Ureter (tissue), 1 donor: ENCODE measurements around the gene TDRD3. TPM values are rescaled to one million over a fixed set of nuclear protein-coding genes. Genes with fewer than 3 reads are reported as not detected.

Experiments used
- DNase-seq: peaks from one replicate; pipeline ENCODE4 v3.0.0-alpha.2; 2020; ENCODE audit warnings: low spot score
- total RNA-seq: library from RNA; stranded (reverse); gene quantifications from one replicate; pipeline ENCODE4 v1.2.4, GENCODE V29; 2023
- donor health status: DM: yes; HTN: yes; CAD: no.

TDRD3 gene
- total RNA-seq, 1 donor from 2014 or later: 46.8 TPM

DNA sequence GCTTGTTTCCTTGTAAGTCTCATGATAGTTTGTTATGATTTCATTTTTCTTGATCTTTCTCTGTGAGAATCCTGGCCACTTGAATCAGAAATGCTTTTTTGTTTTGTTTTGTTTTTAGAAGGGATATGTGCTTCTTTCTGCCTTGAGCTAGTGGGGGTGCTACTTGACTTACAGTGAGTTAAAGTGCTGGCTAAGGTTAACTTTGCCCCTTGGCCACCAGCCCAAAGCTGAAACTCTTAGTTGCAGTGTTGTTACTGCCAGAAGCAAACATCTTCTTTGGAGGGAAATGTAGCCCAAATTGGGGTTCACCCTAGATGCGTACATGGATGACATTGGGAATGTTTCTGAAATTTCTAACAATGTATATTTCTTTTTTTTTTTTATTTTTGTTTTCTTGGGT, 57.4 kb downstream of the TDRD3 start:
- DNase-seq: no peak

DNA sequence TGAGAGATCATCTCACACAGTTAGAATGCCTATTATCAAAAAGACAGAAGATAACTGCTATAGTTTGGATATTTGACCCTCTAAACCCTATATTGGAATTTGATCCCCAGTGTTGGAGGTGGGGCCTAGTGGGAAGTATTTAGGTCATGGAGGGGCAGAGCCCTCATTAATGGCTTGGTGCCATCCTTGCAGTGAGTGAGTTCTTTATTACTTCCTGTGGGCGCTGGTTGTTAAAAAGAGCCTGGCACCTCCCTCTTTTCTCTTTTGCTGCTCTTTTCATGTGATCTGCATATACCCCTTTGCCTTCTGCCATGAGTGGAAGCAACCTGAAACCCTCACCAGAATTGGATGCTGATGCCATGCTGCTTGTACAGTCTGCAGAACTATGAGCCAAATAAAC, 66.8 kb downstream of the TDRD3 start:
- no peak for DNase-seq

DNA sequence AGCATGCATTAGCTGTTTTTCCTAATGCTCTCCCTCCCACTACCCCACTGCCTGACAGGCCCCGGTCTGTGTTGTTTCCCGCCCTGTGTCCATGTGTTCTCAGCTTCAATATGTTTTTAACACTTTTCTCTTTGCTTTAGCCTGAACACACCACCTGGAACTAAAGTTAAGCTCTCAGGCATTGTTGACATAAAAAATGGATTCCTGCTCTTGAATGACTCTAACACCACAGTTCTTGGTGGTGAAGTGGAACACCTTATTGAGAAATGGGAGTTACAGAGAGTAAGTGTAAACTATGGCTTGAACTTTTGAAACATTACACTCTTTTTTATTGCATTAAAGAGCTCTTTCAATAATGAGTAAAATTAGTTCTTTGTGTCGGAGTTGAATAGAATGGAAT, 70.1 kb downstream of the TDRD3 start:
- DNase-seq: no peak

DNA sequence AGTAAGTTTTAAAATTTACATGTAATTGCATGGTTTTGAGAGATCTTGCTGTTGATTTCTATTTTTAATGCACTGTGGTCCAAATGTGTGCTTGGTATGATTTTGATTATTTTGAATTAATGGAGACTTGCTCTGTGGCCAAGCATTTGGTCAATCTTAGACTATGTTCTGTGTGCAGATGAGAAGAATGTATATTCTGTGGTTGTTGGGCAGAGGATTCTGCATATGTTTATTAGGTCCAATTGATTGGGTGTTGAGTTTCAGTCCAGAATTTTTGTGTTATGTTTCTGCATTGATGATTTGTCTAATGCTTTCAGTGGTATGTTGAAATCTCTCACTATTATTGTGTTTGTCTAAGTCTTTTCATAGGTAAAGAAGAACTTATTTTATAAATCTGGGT, 82.3 kb downstream of the TDRD3 start:
- no peak for DNase-seq

DNA sequence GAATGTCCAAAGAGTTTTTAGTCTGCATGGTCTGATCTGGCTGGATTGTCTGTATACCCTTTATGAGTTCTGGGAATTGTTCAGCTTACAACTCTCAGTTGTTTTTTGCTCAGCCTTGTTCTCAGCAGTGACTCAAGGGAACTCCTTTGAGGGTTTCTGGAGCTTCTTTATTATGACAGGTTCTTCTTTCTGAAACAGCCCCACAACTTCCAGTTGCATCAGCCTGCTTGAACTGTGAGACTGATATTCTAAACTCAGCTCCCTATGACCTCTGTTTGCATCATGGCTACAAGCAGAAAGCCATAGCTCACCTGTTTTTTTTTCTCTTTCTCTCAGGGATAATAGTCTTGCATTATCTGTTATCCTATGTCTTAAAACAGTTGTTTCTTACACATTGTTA, 85.0 kb downstream of the TDRD3 start:
- DNase-seq: no peak

DNA sequence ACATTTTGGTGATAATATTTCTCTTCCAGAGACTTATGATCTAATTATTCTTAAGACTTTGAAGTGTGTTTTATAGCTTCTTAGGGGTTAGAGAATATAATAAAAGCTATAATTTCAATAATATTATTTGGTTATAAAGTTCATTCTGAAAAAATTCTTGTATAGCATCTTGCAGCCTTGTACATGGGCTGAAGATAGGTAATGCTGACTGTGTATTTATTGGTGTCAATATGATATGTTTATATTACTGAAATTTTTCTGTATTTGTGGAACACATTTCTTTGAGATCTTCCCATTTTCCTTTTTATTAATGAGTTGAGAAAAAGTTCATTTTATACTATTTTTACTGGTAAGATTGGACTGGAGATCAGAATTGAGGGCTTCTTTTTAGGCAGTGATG, 87.8 kb downstream of the TDRD3 start:
- no peak for DNase-seq

DNA sequence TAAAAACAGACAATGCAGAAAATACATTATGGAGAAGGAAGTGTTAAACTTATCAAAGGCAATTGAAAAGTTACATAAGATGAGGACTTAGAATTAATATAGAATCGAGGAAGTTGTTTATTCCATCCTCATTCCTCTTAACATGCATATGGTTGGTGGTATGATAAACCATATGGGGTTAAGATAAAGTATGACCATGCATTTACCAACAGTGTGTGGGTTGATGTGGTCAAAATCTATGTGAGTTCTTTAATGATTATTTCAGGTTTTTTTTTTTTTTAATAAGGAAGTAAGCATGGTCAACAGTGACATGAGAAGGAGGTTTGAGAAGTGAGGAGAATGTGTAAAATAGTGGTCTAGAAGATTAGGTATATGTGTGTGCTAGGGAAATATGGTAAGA, 94.5 kb downstream of the TDRD3 start:
- DNase-seq: no peak

DNA sequence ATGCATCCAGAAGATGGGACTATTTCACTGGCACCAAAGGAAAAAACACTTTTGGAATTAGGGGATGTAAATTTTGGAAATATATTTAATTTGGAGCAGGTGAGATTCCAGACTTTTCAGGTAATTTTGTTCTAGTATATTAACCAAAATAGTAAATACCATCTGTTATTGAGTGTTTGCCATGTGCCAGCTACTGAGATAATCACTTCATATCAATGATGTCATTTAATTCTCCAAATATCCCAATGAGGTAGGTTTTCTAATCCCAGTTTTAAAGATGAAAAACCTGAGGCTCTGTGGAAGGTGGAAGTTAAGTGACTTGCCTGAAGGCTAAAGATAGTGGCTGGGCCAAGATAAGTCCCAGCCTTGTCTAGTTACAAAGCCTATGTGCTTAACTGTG, 95.2 kb downstream of the TDRD3 start:
- DNase-seq: no peak

DNA sequence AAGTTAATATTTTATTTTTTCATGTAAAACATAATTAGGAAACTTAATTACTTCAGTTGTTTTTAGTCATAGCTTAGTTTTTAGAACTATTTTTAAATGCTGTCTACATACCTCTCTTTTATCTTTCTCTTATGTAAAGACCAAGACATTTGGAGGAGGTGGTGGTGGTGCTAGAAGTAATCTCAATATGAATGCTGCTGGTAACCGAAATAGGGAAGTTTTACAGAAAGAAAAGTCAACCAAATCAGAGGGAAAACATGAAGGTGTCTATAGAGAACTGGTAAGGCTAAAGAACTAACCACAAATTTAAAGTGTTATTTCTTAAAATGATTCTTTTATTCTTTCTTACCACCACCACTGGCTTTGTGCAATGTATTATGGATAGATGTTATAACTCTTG, 97.3 kb downstream of the TDRD3 start:
- DNase-seq: no peak

DNA sequence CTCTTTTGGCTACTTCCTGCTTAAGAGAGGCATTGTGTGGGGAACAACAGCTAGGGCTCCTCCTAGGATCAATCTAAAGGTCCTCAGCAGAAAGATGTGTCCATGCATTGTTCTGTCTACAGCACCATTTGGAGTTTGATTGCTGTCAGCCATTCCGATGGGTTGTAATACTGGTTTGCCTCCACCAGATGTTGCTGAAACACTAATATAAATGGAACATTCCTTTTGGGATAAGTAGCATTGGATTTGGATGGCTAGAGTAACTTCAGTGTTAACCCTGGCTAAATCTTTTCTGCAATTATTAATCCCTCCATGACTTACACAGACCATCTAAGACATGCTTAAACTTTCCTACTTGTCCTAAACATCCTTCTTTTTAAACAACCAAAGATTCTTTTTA, 104.2 kb downstream of the TDRD3 start:
- no peak for DNase-seq

DNA sequence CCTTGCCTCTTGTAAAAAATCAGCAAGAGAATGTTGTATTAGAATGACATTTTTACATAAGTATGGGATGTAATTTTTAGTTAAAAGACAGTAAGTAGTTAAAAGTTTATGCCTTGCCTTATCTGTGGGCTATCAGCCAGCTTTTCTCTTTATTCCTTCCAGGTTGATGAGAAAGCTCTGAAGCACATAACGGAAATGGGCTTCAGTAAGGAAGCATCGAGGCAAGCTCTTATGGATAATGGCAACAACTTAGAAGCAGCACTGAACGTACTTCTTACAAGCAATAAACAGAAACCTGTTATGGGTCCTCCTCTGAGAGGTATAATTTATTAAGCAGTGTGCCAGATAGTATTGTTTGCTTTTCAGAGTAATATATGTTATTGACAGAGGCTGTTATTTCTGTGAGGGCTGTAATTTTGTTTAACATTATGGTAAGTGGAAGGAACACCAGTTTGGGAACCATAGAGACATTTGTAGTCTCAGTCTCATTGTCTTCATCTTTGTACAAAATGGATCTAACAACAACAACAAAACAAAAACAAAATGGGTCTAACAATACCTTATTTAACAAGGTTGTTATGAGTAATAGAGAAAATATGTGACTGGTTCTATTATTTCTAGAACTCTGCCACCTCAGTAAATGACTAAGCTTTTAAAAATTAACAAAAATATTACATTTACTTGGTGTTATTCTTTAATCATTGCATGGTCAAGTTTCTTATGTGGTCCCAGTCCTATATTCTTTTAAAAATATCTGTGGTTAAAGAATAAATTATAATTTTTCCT, 112.8 kb downstream of the TDRD3 start:
- no peak for DNase-seq

DNA sequence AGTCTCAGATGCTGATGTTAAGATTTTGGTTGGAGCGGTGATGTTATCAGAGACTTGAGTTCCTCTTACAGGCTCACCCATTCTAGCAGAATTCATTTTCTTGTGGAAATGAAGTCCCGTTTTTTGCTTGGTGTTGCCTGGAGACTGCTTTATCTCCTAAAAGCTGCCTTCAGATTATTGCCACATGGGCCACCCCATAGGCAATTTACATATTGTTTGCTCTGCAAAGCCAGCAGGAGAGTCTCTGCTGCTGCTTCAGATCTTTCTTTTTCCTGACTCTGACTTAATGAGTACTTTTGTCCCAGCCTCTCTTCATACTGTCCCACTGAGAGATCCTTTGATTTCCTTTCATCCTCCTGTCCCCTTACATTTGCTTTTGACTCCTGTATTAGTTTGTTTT, 114.6 kb downstream of the TDRD3 start:
- DNase-seq: no peak

DNA sequence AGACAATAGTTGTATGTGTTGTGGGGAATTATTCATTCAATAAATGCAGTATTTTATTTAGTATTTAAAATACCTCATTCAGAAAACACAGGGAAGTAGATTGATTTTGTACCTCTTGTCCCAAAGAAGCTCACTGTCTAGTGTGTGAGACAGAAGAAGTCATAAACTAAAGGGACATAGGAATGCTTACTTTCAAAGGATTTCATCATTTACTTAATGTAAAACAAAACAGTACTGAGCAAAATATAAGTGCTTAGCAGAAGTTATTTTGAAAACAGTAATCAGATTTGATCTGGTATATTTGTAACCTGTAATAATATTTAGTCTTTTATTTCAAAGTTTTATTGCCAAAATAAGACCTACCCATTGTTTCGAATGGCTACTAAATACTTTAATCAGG, 117.9 kb downstream of the TDRD3 start:
- no peak for DNase-seq

DNA sequence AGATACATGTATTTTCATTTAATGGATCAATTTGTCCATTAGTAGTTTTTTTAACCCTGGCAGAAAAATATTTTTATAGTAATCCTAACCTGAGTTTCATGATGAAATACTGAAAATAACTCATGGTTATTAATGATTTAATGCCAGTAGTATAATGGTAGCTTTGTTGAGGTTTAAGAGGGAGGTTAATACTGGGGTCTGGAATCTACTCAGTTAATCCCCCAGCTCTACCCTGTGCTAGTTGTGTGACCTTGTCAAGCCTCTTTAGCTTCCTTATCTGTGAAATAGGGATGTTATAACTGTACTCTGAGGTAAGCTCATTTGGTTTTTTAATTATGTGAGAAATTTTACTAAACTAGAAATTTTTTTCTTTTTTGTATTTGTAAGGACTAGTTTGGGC, 122.5 kb downstream of the TDRD3 start:
- no peak for DNase-seq

DNA sequence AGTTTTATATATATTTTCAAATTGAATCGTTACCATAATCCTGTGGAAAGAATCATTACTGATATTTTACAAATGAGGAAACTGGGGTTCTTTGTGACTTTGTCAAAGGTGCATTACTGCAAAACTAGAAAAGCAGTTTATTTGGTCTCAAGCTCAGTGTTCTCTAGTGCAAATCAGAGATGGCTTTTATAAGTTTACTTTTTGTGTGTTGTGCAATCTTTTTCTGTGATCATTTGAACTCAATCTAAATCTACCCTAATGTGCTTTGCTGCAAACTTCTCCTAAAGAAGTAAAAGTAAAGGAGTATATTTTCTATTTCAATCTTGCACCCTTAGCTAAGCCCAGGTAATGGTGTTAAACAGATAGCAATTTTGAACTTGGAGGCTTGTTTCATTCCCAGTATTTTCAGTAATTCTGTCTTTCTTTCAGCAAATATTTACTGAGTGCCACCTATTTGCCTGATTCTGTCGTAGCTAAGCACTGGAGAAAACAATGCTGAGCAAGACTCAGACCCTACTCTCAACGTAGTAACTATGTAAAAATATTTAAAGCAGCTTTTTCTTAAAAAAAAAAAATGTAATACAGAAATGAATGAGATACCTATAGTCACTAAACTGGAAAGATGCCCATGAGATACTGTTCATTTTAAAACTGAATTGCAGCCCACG, 124.0 kb downstream of the TDRD3 start:
- DNase-seq: no peak

DNA sequence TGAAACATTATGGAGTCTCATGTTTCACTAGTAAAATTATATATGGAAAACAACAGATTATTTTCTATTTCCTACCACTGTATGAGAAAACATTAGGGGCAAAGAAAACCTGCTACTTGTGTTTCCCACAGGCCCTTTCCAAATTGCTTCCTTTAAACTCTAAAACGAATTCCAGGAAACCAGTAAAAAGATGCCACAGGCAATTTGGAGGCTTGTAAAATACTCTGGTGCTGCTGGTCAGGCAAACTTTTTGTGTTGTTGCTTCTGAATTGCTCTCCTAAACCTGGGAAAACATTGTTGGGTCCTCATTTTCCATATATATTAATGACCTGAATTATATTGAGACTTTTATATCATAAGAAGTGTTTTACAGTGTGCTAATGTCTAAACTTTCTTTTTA, 141.5 kb downstream of the TDRD3 start:
- no peak for DNase-seq

DNA sequence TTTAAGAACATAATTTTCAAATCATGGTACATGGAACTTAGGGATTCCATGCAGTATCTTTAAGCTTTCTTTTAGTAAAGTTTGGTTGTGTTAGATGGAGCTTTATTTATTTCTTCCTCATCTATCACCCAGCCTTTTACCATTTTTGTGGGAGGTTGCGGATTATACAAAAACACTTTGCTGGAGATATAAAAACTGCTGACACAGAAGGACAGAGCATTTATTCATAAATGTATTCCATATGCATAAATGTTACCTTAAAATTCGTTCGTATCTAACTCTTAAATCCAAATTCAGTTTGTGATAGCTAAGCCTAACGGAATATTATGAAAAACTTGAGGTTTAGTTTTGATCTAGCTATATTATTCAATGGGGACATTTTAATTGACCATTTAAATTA, 143.3 kb downstream of the TDRD3 start:
- DNase-seq: no peak

DNA sequence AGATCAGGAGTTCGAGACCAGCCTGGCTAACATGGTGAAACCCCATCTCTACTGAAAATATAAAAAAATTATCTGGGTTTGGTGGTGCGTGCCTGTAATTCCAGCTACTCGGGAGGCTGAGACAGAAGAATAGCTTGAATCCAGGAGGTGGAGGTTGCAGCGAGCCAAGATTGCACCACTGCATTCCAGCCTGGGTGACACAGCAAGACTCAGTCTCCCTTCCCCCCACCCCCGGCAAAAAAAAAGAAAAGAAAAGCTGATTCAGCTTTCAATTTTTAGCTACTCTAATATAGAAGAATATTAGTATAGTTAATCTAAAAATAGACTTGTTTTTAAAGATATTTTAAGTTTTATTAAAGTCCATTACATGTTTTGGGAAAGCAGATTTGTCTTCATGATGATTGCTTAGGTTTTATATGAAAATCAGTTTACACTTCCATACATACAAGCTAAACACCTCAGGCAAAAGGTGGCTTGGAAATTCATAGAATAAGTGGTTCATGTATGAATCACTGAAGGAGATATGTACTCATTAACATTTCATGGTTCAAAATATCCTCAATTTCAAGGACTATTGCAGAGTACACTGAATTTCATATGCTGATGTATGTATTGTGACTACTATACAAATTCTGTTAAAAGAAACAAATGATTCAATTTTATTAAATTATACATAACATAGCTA, 165.2 kb downstream of the TDRD3 start:
- no peak for DNase-seq

DNA sequence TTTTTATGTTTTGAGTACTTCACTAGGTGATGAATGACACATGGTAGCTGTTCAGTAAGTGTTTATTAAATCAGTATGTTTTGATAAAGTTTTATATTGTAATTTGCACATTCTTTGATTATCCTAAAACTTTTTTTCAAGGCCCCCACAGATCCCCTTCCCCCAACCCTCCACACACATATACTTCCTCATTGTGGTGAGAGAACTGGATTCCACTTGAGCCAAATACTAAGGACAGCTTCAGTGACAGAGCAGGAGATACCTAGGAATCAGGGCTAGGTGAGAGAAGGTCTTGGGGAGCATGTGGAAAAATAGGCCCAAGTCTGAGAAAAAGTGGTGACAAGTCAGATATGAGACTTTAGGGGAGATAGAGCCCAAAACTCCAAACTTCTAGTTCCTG, 174.6 kb downstream of the TDRD3 start:
- no peak for DNase-seq

DNA sequence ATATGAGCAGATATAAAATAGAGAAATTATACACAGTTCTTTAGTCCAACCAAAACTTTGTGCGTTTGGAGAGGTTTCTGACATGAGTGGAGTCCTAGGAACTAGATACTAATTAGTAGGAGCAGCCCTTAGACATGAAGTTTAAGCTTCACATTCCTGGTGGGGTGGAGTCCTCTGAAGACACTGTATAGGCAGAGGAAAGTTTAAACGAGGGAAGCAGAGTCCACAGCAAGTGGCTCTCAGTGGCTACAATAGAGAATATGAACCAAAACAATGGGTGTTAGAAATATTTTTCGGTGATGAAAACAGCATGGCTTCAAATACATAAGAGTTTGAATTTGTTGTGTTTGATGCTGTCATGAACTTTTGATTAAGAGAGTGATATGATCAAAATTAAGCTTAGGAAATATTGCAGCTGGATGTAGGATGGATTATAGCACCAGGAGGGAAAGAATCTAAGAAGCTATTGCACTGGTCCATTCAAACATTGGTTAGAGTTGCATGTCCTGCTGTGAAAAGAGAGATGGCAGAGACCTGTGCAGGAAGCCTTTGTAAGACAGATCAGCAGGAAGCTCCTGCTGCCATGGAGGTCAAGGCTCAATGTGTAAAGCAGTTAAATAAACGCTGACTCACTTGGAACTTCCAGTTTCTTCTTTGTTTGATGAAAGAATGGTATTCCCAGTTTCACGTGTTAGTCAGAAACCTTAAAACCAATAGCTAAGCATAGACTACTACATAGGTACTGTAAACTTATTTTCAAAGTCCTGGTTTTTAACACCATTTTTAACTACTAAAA, 175.2 kb downstream of the TDRD3 start:
- no peak for DNase-seq

DNA sequence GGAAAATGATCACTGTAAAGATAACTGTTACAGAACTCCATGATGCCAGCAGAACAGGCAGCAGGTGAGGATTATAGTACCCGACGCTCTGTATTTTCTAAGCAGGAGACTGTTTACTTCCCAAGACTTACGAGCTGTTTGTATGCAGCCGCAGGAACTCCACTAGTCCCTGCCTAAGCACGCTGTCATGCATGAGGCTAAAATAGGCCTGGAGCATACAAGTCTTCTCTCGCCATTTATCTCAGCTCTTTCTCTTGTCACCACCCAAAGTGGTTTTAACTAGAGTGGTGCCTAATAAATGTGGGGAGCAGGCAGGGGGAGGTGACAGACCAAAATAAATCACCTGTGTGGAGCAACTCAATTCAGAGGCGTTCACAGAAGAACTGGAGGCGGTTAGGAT, 175.8 kb downstream of the TDRD3 start:
- no peak for DNase-seq

DNA sequence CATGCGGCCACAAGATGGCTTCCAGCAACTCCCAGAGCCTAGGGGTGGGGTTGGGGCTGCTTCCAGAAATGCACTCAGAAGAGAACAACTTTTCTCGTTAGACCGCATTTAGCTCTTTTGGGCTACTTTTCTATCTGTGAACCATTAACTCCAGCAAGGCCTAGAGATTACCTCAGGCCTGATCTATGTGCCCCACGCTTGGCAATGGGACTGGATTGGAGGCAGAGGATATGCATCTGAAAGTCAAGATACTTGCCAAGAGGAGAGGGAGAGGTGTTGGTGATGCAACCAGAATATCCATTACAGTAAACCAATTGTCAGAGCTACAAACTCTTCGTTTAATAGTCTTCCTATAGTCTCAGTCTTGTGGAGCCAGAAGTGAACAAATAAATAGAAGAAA, 177.7 kb downstream of the TDRD3 start:
- DNase-seq: no peak
